Colonic mucosa (tissue), 4 donors: ENCODE results near the gene SYNE1. TPM values are rescaled to one million over a fixed set of nuclear protein-coding genes. Genes with fewer than 3 reads are reported as not detected.
"Not testable (repeated sequence)": the region's sequence is repeated elsewhere in the genome, so short reads cannot be mapped to it uniquely, and the experiment has no call there.

Source experiments
- DNase-seq: peaks from one replicate; pipeline ENCODE4 v3.0.0-alpha.2; 2020
- H3K27ac ChIP-seq: fragments of 200-600 bp; one replicate; pipeline ENCODE4 v1.8.0; 2021
- H3K27me3 ChIP-seq: fragments of 200-600 bp; one replicate; pipeline ENCODE4 v1.8.0; 2021
- H3K36me3 ChIP-seq: fragments of 200-600 bp; one replicate; pipeline ENCODE4 v1.8.0; 2021
- H3K4me1 ChIP-seq: fragments of 200-600 bp; one replicate; pipeline ENCODE4 v1.8.0; 2021; ENCODE audit warnings: mild to moderate bottlenecking
- H3K4me3 ChIP-seq: fragments of 200-600 bp; one replicate; pipeline ENCODE4 v1.8.0; 2021
- H3K9ac ChIP-seq, 2 donors: one replicate each; pipeline ENCODE4 v1.7.0; 2013; ENCODE audit warnings: control low read depth in 2 of 2, low read depth in 2 of 2, low read length in 2 of 2
- H3K9me3 ChIP-seq: fragments of 200-600 bp; one replicate; pipeline ENCODE4 v1.8.0; 2021
- CTCF ChIP-seq: fragments of 200-600 bp; IDR thresholded peaks from one replicate; pipeline ENCODE4 v1.8.0; 2022; ENCODE audit warnings: antibody characterized with exemption, mild to moderate bottlenecking
- intact Hi-C: fragments of 100-400 bp; cut with DNase I; formaldehyde crosslinking; loops from one replicate; pipeline ENCODE4 v1.14.1; 2022
- total RNA-seq, 2 donors: library from RNA; stranded (reverse); fragmentation: NEBNext Ultra II Directional in 1 of 2; extraction: Animal tissue kit (Norgen Biotek cat#: 25700) in 1 of 2; gene quantifications; one replicate each; pipeline ENCODE4 v1.2.1, GENCODE V29; 2021
- donor health status: healthy.
- donor health status: DM: no; HTN: no; CAD: no.
- donor health status: DM: no; HTN: no; CAD: no.

The SYNE1 gene
- total RNA-seq, 2 donors from 2014 or later = 11.6 to 23.7 TPM

- intact Hi-C loops = no loop called here
- H3K27me3 ChIP-seq = no peaks in the 10 kb centered on the region
- no peak for DNase-seq
These were observed 137.2 kb downstream of the SYNE1 start for GRCh38 chr6:152499931-152500330.

GRCh38 chr6:152496731-152497130, 140.4 kb downstream of the SYNE1 start:
- intact Hi-C loops = no loop called here
- Histone ChIP-seq H3K27me3 (no peaks in the 10 kb centered on the region), H3K9me3 (no peaks in the 10 kb centered on the region), H3K36me3 (no peaks in the 10 kb centered on the region), H3K4me3 (no peak overlapping the region), H3K9ac (no peak overlapping the region), H3K4me1 (no peaks in the 10 kb centered on the region), H3K27ac (no peak overlapping the region)
- no peak for TF ChIP-seq CTCF
- DNase-seq = no peak

More at GRCh38 chr6:152499931-152500330, 137.2 kb downstream of the SYNE1 start:
- no peak for TF ChIP-seq CTCF
- Histone ChIP-seq H3K9me3 (no peaks in the 10 kb centered on the region), H3K9ac (no peak overlapping the region), H3K4me3 (no peak overlapping the region), H3K36me3 (no peaks in the 10 kb centered on the region), H3K4me1 (no peaks in the 10 kb centered on the region), H3K27ac (no peak overlapping the region)

GRCh38 chr6:152495456-152495855, 141.7 kb downstream of the SYNE1 start:
- H3K36me3 ChIP-seq, H3K9ac ChIP-seq, intact Hi-C loops, H3K4me1 ChIP-seq, H3K4me3 ChIP-seq, H3K27me3 ChIP-seq, H3K27ac ChIP-seq, DNase-seq, H3K9me3 ChIP-seq: not testable (repeated sequence)

GRCh38 chr6:152492281-152492680, 144.9 kb downstream of the SYNE1 start:
- H3K9ac ChIP-seq, intact Hi-C loops, H3K27ac ChIP-seq, DNase-seq, H3K9me3 ChIP-seq, H3K27me3 ChIP-seq, H3K4me1 ChIP-seq, H3K36me3 ChIP-seq, H3K4me3 ChIP-seq: not testable (repeated sequence)

GRCh38 chr6:152491501-152491900, 145.7 kb downstream of the SYNE1 start:
- DNase-seq = not testable (repeated sequence)

GRCh38 chr6:152490971-152491378, 146.2 kb downstream of the SYNE1 start:
- H3K4me1 ChIP-seq, H3K9ac ChIP-seq, intact Hi-C loops, DNase-seq, H3K27ac ChIP-seq, H3K9me3 ChIP-seq, H3K4me3 ChIP-seq, H3K36me3 ChIP-seq, H3K27me3 ChIP-seq: not testable (repeated sequence)

More at GRCh38 chr6:152491501-152491900, 145.7 kb downstream of the SYNE1 start:
- H3K9me3 ChIP-seq, H3K36me3 ChIP-seq, H3K9ac ChIP-seq, H3K27me3 ChIP-seq, intact Hi-C loops, H3K4me1 ChIP-seq, H3K4me3 ChIP-seq, H3K27ac ChIP-seq: not testable (repeated sequence)

- no peak for DNase-seq
- Histone ChIP-seq H3K36me3 (no peaks in the 10 kb centered on the region), H3K4me3 (no peak overlapping the region), H3K27ac (no peak overlapping the region), H3K9me3 (no peaks in the 10 kb centered on the region), H3K27me3 (no peaks in the 10 kb centered on the region), H3K4me1 (no peaks in the 10 kb centered on the region), H3K9ac (no peak overlapping the region)
- TF ChIP-seq CTCF = no peak
- intact Hi-C loops = no loop called here
These were observed 152.4 kb downstream of the SYNE1 start for GRCh38 chr6:152484806-152485205.

GRCh38 chr6:152482289-152482688, 154.9 kb downstream of the SYNE1 start:
- H3K4me3 ChIP-seq = no peak overlapping the region
- intact Hi-C loops = no loop called here
- no peak overlapping the region for H3K27ac ChIP-seq
- H3K4me1 ChIP-seq = no peaks in the 10 kb centered on the region
- DNase-seq = no peak
- no peaks in the 10 kb centered on the region for H3K27me3 ChIP-seq
- no peak overlapping the region for H3K9ac ChIP-seq
- H3K36me3 ChIP-seq = no peaks in the 10 kb centered on the region
- TF ChIP-seq CTCF = no peak
- H3K9me3 ChIP-seq = no peaks in the 10 kb centered on the region
